Osteoblast (primary cell): Measurements from ENCODE around the gene NXNL2. TPM values are rescaled to one million over a fixed set of nuclear protein-coding genes. Genes with fewer than 3 reads are reported as not detected.

Experiments used
- DNase-seq: peaks from one replicate; pipeline ENCODE4 v3.0.0; 2011; ENCODE audit warnings: low spot score, mixed read lengths; ENCODE audit not compliant: insufficient read length; ENCODE audit errors: missing footprints
- H2AFZ ChIP-seq: 2 replicates; pipeline ENCODE4 v1.6.0; 2011; ENCODE audit warnings: mild to moderate bottlenecking, low read length
- H3K27ac ChIP-seq: 2 replicates; pipeline ENCODE4 v1.5.1; 2011; ENCODE audit warnings: mild to moderate bottlenecking, low read depth, low read length, moderate library complexity
- H3K27me3 ChIP-seq: 2 replicates; pipeline ENCODE4 v1.6.0; 2012; ENCODE audit warnings: mild to moderate bottlenecking, control low read depth, inconsistent platforms, low read length, moderate library complexity; ENCODE audit not compliant: insufficient read depth
- H3K36me3 ChIP-seq: 2 replicates; pipeline ENCODE4 v1.5.1; 2011; ENCODE audit warnings: mild to moderate bottlenecking, low read length, control low read depth, moderate library complexity; ENCODE audit not compliant: insufficient read depth
- H3K4me1 ChIP-seq: 2 replicates; pipeline ENCODE4 v1.5.1; 2011; ENCODE audit warnings: mild to moderate bottlenecking, low read length, control low read depth, moderate library complexity; ENCODE audit not compliant: insufficient read depth
- H3K4me2 ChIP-seq: 2 replicates; pipeline ENCODE4 v1.6.0; 2011; ENCODE audit warnings: mild to moderate bottlenecking, low read length; ENCODE audit not compliant: insufficient read depth
- H3K4me3 ChIP-seq: fragments of 200-600 bp; sonication (generic); 3 replicates; pipeline ENCODE4 v1.5.1; 2012; ENCODE audit warnings: mild to moderate bottlenecking, low read length, inconsistent platforms; ENCODE audit not compliant: insufficient read depth
- H3K79me2 ChIP-seq: 2 replicates; pipeline ENCODE4 v1.6.0; 2012; ENCODE audit warnings: mild to moderate bottlenecking, low read length, control low read depth, inconsistent platforms; ENCODE audit not compliant: insufficient read depth
- H3K9me3 ChIP-seq: 2 replicates; pipeline ENCODE4 v1.5.1; 2011; ENCODE audit warnings: low read depth, low read length, control low read depth
- H4K20me1 ChIP-seq: 2 replicates; pipeline ENCODE4 v1.6.0; 2012; ENCODE audit warnings: mild to moderate bottlenecking, low read length, control low read depth; ENCODE audit not compliant: insufficient read depth
- total RNA-seq: library from RNA; depleted of rRNA; stranded (reverse); fragments of >200 nt; gene quantifications from 2 replicates; pipeline ENCODE4 v1.2.3, GENCODE V29; 2012
- TF ChIP-seq, protein P1 (sequence below): IDR thresholded peaks from 2 replicates; pipeline ENCODE4 v1.5.1; 2011; ENCODE audit warnings: mild to moderate bottlenecking, low read depth, low read length, moderate library complexity; ENCODE audit errors: extremely low read depth

NXNL2 gene
- total RNA-seq, 1 donor, result 3.3 TPM

- Histone ChIP-seq H3K27ac (no peak overlapping the region), H3K4me1 (no peaks in the 10 kb centered on the region), H3K4me3 (no peak overlapping the region), H3K9me3 (no peaks in the 10 kb centered on the region), H3K79me2 (no peaks in the 10 kb centered on the region), H3K36me3 (no peaks in the 10 kb centered on the region), H2AFZ (no peak overlapping the region), H4K20me1 (no peaks in the 10 kb centered on the region), H3K4me2 (no peak overlapping the region), H3K27me3 (no peaks in the 10 kb centered on the region)
- peak; percentile 18 for DNase-seq
- TF ChIP-seq, protein P1, sequence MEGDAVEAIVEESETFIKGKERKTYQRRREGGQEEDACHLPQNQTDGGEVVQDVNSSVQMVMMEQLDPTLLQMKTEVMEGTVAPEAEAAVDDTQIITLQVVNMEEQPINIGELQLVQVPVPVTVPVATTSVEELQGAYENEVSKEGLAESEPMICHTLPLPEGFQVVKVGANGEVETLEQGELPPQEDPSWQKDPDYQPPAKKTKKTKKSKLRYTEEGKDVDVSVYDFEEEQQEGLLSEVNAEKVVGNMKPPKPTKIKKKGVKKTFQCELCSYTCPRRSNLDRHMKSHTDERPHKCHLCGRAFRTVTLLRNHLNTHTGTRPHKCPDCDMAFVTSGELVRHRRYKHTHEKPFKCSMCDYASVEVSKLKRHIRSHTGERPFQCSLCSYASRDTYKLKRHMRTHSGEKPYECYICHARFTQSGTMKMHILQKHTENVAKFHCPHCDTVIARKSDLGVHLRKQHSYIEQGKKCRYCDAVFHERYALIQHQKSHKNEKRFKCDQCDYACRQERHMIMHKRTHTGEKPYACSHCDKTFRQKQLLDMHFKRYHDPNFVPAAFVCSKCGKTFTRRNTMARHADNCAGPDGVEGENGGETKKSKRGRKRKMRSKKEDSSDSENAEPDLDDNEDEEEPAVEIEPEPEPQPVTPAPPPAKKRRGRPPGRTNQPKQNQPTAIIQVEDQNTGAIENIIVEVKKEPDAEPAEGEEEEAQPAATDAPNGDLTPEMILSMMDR, result no peak
Observed at GRCh38 chr9:88572684-88573083, 37.7 kb downstream of the NXNL2 start.

DNA sequence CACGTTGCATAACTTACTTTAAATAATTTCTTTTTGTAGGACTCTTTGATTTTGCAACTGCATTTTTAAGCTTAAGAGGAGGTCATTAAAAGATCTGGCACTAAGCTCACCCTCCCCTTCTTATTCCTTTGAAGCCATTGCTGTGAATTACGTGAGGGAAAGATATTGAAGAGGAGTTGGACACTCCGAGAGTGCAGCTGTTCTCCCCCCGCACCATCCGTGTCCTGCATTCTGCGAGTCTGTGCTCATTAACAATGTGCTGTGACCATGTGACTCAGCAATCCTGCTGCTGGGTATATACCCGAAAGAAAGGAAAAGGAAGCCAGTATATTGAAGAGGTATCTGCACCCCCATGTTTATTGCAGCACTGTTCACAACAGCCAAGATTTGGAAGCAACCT, 40.0 kb downstream of the NXNL2 start:
- H3K36me3 ChIP-seq, result no peaks in the 10 kb centered on the region
- H3K4me1 ChIP-seq, result no peaks in the 10 kb centered on the region
- no peaks in the 10 kb centered on the region for H3K27me3 ChIP-seq
- H3K4me2 ChIP-seq, result peak overlapping the region; percentile 3
- DNase-seq, result peak; percentile 49
- H3K27ac ChIP-seq, result no peak overlapping the region
- H3K79me2 ChIP-seq, result no peaks in the 10 kb centered on the region
- H3K9me3 ChIP-seq, result no peaks in the 10 kb centered on the region
- H4K20me1 ChIP-seq, result no peaks in the 10 kb centered on the region
- H3K4me3 ChIP-seq, result no peak overlapping the region
- TF ChIP-seq, protein P1, result no peak
- H2AFZ ChIP-seq, result no peak overlapping the region

DNA sequence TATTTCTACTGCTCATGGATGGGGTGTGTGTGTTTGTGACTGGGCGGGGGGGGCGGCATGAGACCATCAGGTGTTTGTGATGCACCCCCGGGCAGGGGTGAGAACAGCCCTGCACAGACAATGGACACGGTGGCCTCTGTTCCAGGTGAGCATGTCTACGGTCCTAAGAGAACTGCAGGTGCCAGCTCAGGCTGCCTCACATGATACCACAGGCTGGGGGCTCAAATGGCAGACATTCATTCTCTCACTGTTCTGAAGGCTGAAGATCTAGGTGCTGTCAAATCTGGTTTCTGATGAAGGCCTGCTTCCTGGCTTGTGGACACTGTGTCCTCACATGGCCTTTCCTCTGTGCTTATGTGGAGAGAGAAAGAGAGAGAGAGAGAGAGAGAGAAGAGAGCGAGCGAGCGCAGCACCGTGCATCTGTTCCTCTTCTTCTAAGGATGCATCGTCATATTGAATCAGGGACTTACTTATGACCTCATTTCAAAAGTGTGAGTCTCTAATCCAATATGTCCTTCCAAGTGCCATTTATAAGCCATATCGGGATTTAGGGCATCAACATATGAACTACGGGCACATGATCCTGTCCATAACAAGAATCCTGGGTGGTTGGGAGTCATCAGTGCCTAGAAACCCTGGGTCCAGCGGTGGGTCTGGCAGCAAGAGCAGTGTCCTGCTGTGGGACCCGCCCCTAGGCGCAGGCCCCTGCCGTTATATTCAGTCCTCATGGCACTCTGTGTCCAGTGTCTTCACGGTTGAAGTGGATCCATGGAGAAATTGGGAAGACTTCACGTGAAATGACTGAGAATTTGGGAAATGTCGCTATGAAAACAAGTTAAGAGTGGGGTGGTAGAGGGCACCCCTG, 42.5 kb downstream of the NXNL2 start:
- no peaks in the 10 kb centered on the region for H3K9me3 ChIP-seq
- no peaks in the 10 kb centered on the region for H3K27me3 ChIP-seq
- no peaks in the 10 kb centered on the region for H3K79me2 ChIP-seq
- DNase-seq, result peak; percentile 42
- H4K20me1 ChIP-seq, result no peaks in the 10 kb centered on the region
- H3K4me3 ChIP-seq, result no peak overlapping the region
- no peak overlapping the region for H3K27ac ChIP-seq
- H3K4me2 ChIP-seq, result no peak overlapping the region
- TF ChIP-seq, protein P1, result no peak
- H3K4me1 ChIP-seq, result no peaks in the 10 kb centered on the region
- H3K36me3 ChIP-seq, result no peaks in the 10 kb centered on the region
- H2AFZ ChIP-seq, result no peak overlapping the region
